ENCODE results near the gene AIFM3. TPM values are rescaled to one million over a fixed set of nuclear protein-coding genes. Genes with fewer than 3 reads are reported as not detected.
A peak's percentile ranks its signal among the peaks of the same experiment; 100 is the strongest.

Gene AIFM3
- total and polyA plus RNA-seq, 2 donors (not counting 1 experiment from before 2014, with no cell fraction given), result 3.0 to 6.0 TPM

DNA sequence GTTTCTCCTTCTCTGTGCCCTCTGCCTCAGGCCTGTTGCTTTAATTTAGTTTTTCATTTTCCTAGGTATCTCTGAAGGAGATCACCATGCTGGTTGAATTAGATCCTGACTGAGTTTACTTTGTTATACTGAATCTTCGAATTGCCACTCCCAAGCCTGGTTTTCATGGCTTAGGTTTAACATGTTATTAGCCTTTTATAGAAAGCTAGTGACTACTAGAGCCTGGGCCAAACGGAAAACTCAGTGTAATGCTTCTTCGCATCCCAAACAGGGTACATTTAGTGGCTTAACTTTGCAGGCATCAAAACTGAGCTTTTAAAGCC lies 46.2 kb upstream of the AIFM3 start:
- H3K27ac Mint-ChIP-seq, result peak overlapping the region; percentile 11
- peaks cover 34 to 55% of the 10 kb centered on the region in 2 donors for H3K4me1 ChIP-seq (ENCODE audit: control insufficient read depth in 2 of 2, insufficient read depth in 2 of 2, low read length in 2 of 2)
- H3K27ac ChIP-seq (ENCODE audit: low read length in 2 of 2), result peak overlapping the region in 1 of 2 donors; percentile 15
- no peak overlapping the region for H2AFZ ChIP-seq (ENCODE audit: insufficient read depth, low read depth, low read length, poor library complexity, severe bottlenecking)
- no peaks in the 10 kb centered on the region for H3K27me3 ChIP-seq (replicated peaks in 1 of 4; ENCODE audit: control extremely low read depth in 1 of 4, control insufficient read depth in 3 of 4, insufficient read depth in 4 of 4, low read length in 3 of 4)
- no peaks in the 10 kb centered on the region for H3K9me3 Mint-ChIP-seq (ENCODE audit: insufficient read depth)
- no peaks in the 10 kb centered on the region for H3K9me3 ChIP-seq (ENCODE audit: control extremely low read depth in 1 of 3, control insufficient read depth in 2 of 3, insufficient read depth in 1 of 3, low read length in 2 of 3)
- peaks cover 57% of the 10 kb centered on the region for H3K4me1 Mint-ChIP-seq
- H4K20me1 ChIP-seq (ENCODE audit: control insufficient read depth, insufficient read depth, low read length, poor library complexity, severe bottlenecking), result peaks cover 40% of the 10 kb centered on the region
- intact Hi-C loops (cut with micrococcal nuclease), result no loop called here
- H3K36me3 ChIP-seq (replicated peaks in 1 of 2; ENCODE audit: control extremely low read depth in 1 of 2, control insufficient read depth in 1 of 2, extremely low read depth in 1 of 2, insufficient read depth in 2 of 2, low read length in 1 of 2), result no peaks in the 10 kb centered on the region
- WGBS (ENCODE audit: insufficient coverage), result 83% methylated on average over 1 of the region's 3 CpGs
- CTCF ChIA-PET, result interaction anchor here (0.6 to 0.7 kb wide), 3 partner anchors 34 to 129 kb away, joined by 3 read pairs; no protein-coding TSS in a partner anchor
- peaks cover 91% of the 10 kb centered on the region for H3K79me2 ChIP-seq (ENCODE audit: control insufficient read depth, insufficient read depth, low read length)
- H3K4me3 Mint-ChIP-seq, result peak overlapping the region; percentile 95
- no peak overlapping the region for H3K4me3 ChIP-seq (ENCODE audit: control extremely low read depth in 1 of 5, extremely low read depth in 1 of 5, insufficient read depth in 1 of 5, low read depth in 2 of 5, low read length in 4 of 5)
- H3K27me3 Mint-ChIP-seq, result no peaks in the 10 kb centered on the region
- peak overlapping the region; percentile 96 for H3K4me2 ChIP-seq (replicated peaks; ENCODE audit: low read depth, low read length, poor library complexity, severe bottlenecking)
- POLR2A ChIA-PET, result no interaction called here
- TF ChIP-seq EZH2 (IDR thresholded peaks at IDR 0.05; ENCODE audit: borderline replicate concordance, insufficient read depth, low read depth, low read length, poor library complexity, severe bottlenecking), result no peak
- TF ChIP-seq, protein P1, sequence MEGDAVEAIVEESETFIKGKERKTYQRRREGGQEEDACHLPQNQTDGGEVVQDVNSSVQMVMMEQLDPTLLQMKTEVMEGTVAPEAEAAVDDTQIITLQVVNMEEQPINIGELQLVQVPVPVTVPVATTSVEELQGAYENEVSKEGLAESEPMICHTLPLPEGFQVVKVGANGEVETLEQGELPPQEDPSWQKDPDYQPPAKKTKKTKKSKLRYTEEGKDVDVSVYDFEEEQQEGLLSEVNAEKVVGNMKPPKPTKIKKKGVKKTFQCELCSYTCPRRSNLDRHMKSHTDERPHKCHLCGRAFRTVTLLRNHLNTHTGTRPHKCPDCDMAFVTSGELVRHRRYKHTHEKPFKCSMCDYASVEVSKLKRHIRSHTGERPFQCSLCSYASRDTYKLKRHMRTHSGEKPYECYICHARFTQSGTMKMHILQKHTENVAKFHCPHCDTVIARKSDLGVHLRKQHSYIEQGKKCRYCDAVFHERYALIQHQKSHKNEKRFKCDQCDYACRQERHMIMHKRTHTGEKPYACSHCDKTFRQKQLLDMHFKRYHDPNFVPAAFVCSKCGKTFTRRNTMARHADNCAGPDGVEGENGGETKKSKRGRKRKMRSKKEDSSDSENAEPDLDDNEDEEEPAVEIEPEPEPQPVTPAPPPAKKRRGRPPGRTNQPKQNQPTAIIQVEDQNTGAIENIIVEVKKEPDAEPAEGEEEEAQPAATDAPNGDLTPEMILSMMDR (IDR thresholded peaks at IDR 0.05), result no peak
- no peak for ATAC-seq (ENCODE audit: low read depth)
- peak overlapping the region; percentile 51 for H3K9ac ChIP-seq (ENCODE audit: low read length)
- no peak for DNase-seq

DNA sequence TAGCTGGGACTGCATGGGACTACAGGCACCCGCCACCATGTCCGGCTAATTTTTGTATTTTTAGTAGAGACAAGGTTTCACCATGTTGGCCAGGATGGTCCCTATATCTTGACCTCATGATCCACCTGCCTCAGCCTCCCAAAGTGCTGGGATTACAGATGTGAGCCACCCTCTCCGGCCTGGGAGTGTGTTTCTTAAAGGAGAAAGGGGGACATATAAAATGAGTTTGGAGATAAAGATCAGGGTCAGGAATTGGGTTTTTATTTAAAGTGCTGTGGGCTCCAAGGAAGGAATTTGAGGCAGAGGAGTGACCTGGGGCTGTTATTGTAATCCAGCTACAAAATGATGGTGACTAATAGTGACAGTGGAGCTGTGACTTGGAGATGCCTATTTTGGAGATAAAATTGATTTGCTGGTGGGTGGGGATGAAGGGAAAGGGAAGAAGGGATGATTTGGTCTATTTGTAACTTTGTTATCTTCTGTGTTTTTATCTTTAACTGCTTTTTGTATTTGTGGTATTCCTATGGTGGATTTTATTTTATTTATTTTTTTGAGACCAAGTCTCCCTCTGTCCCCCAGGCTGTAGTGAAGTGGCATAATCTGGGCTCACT lies 44.8 kb upstream of the AIFM3 start:
- Histone ChIP-seq H3K9me3 (ENCODE audit: control extremely low read depth in 1 of 3, control insufficient read depth in 2 of 3, insufficient read depth in 1 of 3, low read length in 2 of 3) (no peaks in the 10 kb centered on the region), H3K79me2 (ENCODE audit: control insufficient read depth, insufficient read depth, low read length) (peaks cover 100% of the 10 kb centered on the region), H3K4me1 (ENCODE audit: control insufficient read depth in 2 of 2, insufficient read depth in 2 of 2, low read length in 2 of 2) (peaks cover 43 to 62% of the 10 kb centered on the region in 2 donors), H3K27me3 (replicated peaks in 1 of 4; ENCODE audit: control extremely low read depth in 1 of 4, control insufficient read depth in 3 of 4, insufficient read depth in 4 of 4, low read length in 3 of 4) (no peaks in the 10 kb centered on the region), H3K4me3 (ENCODE audit: control extremely low read depth in 1 of 5, extremely low read depth in 1 of 5, insufficient read depth in 1 of 5, low read depth in 2 of 5, low read length in 4 of 5) (no peak overlapping the region), H3K4me2 (replicated peaks; ENCODE audit: low read depth, low read length, poor library complexity, severe bottlenecking) (no peak overlapping the region), H3K27ac (ENCODE audit: low read length in 2 of 2) (peak overlapping the region in 1 of 2 donors; percentile 20), H4K20me1 (ENCODE audit: control insufficient read depth, insufficient read depth, low read length, poor library complexity, severe bottlenecking) (peaks cover 54% of the 10 kb centered on the region), H3K9ac (ENCODE audit: low read length) (no peak overlapping the region), H2AFZ (ENCODE audit: insufficient read depth, low read depth, low read length, poor library complexity, severe bottlenecking) (no peak overlapping the region), H3K36me3 (replicated peaks in 1 of 2; ENCODE audit: control extremely low read depth in 1 of 2, control insufficient read depth in 1 of 2, extremely low read depth in 1 of 2, insufficient read depth in 2 of 2, low read length in 1 of 2) (no peaks in the 10 kb centered on the region)
- TF ChIP-seq, protein P1 (IDR thresholded peaks at IDR 0.05), result no peak
- no peak for TF ChIP-seq EZH2 (IDR thresholded peaks at IDR 0.05; ENCODE audit: borderline replicate concordance, insufficient read depth, low read depth, low read length, poor library complexity, severe bottlenecking)
- POLR2A ChIA-PET, result no interaction called here
- intact Hi-C loops (cut with micrococcal nuclease), result no loop called here
- CTCF ChIA-PET, result interaction anchor here (0.7 kb wide), 1 partner anchor 36 kb away, joined by 5 read pairs; no protein-coding TSS in a partner anchor
- Mint-ChIP-seq H3K9me3 (ENCODE audit: insufficient read depth) (no peaks in the 10 kb centered on the region), H3K4me1 (peaks cover 59% of the 10 kb centered on the region), H3K4me3 (no peak overlapping the region), H3K27me3 (no peaks in the 10 kb centered on the region), H3K27ac (peak overlapping the region; percentile 23)
- DNase-seq, result no peak
- 100% methylated on average over 1 of the region's 3 CpGs for WGBS (ENCODE audit: insufficient coverage)
- no peak for ATAC-seq (ENCODE audit: low read depth)
